CD4-positive, alpha-beta T cell treated with Interleukin-21 for 1 hour (primary cell): ENCODE data around the gene SLC25A51.
A peak's percentile ranks its signal among the peaks of the same experiment; 100 is the strongest.

Experiments
- DNase-seq: peaks from one replicate; pipeline ENCODE4 v3.0.0-alpha.2; 2020

Gene SLC25A51

DNA sequence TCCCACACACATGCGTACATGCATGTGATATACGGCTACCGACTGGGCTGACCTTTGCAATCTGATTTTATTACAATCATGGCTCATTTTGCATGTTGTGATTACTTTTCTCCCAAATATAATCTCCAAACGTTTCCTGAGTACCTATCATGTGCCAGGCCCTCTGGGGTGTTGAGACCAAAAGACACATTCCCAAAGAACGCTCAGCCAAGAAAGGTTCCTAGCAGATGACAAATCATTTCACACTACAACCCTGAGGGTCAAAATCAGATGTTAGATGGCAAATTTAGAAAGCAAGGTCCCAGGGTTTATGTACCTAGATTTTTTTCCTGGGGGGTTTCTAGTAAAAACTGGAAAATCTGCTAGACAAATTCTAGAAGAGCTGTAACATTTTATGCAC lies 32.4 kb upstream of the SLC25A51 start:
- no peak for DNase-seq

DNA sequence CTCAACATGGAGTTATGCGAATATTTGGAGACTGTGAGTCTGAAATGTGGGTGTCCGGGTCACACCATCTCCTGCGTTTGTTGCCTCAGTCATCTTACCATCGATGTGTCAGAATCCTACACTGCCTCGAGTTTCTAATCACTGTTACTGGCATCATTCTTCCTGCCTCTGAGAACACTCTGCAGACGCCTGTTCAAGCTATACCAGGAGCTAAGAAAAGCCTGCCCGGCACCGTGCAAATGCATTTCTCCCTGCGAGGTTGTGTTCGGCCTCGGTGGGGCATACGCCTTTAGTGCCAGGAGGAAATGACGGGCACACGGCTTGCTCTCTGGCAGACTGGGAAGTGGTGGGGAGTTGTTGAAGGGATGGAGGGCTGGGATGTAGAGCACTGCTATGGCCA lies 31.2 kb upstream of the SLC25A51 start:
- no peak for DNase-seq

DNA sequence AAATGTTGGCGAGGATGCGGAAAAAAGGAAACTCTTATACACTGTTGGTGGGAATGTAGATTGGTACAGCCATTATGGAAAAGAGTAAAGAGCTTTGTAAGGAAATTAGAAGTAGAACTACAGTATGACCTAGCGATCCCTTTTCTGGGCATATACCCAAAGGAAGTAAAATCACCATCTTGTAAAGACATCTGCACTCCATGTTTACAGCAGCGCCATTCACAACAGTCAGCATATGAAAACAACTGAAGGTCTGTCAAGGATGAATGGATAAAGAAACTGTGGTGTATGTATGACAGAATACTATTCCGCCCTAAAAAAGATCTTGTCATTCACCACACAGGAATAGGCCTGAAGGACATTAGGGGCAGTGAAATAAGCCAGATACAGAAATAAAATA lies 27.7 kb upstream of the SLC25A51 start:
- DNase-seq: no peak

DNA sequence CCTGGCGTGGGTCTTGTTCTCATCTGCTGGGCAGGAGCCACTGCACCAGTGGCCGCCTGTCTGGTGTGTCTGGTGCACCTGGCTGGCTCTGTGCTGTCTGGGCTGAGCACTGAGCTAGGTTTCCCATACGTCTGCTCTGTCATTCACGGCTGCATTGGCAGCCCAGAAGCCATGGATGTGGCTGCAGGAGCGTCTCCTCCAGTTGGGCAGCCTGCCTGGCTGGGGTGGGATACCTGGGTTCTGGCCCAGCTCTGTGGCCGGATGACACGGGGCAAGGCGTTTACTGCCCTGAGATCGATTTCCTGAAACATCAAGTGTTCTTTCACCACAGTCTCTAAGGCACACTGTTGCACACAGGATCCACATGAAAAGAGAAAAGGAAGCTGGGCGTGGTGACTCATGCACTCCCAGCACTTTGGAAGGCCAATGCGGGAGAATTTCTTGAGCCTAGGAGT lies 25.5 kb upstream of the SLC25A51 start:
- no peak for DNase-seq

DNA sequence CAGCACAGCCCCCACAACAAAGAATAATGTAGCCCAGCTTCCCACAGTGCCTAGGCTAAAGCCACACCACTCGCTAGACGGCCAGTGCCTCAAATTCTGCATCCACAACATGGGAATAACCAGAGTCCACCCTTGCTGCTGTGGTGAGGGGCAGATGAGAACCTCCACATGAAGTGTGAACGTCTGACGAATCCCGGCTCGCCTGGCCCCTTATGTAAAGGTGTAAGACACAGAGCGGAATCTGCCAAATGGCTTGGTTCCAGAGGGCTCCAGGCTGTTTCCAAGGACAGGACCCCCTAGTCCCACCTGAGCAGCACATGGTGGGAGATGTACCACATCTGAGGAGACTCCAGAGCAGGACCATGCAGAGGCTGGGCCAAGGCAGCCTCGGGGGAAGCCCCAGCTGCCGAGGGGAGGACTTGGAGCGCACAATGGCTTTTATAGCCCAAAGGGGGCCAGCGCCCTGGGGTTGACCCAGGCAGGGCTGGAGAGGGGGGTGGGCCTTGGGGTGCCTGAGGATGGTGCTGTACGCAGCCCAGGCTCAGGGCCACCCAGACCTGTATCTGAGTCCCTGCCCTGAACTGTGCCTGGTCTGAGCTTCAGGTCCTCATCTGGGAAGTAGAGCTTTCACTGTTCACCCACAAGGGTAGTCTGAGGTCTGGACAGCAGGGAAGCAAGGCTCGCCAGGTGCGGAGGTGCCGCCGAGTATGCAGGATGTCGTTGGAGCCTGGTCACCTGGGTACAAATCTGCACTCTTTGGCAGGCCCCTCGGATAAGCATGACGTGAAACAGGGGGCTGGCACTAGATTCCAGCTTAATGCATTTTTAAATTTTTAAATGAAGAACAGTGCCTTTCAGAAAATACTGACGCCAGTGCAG lies 24.9 kb upstream of the SLC25A51 start:
- DNase-seq: no peak

DNA sequence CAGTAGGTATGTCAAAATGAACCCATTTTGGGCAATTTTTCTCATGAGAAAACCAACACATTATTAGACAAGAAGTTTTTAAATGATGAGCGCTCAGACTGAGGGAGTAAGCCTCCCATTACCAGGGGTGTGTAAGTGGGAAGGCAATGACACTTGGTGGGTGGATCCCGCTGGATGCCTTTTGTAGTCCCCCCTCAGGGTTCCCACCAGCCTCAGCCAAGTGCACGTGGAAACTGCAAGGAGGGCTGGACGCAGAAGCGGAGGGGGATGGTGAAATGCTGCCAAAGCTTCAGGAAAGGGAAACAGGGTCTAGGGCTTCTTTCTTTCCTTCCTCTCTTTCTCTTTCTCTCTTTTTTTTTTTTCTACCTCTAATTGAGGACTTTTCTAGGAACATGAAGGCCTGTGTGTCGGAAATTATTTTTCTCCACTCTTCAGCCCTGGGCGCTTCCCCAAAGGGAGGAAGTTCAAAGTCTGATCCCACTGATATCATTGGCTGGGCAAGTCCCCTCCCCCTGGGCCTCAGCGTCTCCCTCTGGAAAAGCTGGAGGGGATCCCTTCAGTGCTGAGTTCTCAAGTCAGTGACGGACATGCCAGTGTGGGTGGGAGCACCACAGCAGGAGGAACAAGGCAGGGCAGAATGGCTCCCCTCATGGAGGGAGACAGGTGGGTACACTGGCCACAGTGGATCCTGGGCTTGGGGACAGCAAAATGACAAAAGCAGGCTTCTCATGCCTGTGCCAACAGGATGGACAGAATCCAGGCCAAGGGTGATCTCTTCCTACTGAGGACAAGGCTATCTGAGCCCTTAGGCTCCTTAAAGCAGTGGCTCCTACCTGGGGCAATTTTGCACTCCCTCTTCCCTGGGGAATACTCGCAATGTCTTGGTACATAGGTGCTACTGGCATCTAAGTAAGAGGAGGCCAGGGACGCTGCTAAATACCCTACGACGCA lies 23.9 kb upstream of the SLC25A51 start:
- DNase-seq: no peak

DNA sequence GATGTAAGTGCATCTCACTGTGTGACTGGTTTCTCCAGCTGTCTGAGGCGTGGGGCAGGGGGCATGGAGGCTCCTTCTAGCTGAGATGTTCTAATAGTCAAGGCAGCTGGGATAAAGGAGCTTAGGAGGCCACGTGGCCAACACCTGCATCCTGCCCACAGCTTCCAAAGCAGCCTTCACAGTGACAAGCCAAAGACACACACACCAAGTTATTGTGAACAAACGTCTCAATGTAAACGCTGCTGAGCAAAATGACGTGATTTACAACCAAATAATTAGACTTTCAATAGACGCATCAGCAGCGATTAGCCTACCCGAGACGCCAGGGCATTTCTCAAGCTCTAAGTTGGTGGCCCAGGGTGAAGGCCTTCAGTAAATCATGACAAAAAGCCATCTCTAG lies 23.2 kb upstream of the SLC25A51 start:
- DNase-seq: no peak

DNA sequence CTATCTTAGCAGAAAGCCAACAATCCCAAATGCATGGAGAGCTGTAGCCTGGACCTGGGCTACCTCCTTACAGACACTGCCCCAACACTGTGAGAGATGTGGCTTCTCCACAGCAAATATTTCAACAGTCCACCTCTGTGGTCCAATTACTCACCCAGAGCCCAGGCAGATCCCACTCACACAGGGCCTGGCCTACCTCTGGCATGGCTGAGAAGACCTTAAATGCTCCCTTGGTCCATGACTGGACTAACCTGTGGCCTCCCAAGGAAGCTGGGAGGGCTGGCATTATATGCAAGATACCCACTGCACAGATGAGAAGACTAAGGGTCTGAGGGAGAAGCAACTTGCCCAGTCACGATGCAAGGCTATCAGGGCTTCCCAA lies 22.8 kb upstream of the SLC25A51 start:
- DNase-seq: no peak

DNA sequence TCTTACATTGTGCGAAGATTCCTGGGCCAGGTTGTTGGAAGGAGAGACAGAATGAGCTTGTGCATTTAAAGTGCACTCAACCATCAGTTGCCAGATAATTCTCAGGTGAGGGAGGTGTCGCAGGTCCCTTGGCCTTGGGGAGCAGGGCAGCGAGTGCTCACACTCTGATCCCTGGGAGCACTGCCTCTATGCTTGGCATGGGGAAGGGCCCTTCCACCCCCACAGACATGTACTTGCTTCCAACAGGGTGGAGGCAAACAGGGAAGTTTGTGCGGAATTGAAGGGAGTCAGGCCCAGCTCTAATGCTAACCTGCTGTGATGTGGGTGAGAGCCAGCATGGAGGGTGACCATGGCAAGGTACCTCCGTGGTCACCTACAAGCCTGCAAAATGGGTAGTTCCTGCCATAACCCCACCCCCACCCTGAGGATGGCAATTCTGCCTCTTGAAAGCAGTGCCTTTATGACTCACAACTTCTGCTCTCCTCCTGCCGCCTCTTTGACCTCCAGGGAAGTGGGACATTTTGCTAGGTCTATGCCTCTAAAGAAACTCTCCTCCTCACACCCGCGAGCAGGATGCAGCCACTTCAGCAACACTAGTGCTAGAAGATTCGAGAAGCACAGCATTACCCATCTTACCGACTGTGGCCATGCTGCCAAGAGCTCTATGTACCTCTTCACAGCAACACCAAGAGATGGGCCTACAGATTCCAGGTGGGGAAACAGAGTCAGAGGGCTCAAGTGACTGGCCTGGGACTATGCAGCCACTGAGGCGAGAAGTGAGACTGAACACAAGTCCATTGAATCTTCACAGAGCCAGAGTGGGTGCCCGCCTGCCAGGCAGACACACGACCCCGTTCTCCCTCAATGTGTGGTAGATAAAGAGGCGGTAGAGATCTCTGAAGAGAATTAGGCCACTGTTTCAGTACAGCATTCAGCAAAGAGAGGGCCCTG lies 22.1 kb upstream of the SLC25A51 start:
- DNase-seq: no peak

DNA sequence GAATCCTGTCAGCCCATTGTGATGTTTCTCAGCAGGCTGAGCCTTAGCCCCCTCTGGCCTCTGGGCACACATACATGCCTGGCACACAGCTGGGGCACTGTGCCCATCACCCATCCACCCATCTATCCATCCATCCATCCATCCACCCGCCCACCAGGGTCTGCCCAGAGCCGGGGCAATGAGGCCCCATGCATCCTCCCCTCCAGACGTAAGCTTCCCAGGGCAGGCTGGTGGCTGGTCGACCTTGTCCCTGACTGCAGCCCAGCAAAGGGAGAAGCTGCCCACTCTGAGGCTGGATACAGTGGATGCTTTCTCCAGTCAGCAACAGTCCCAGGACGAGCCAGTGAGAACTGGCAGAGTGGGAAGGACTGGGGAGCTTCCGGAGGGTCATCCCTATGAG lies 21.1 kb upstream of the SLC25A51 start:
- DNase-seq: no peak

DNA sequence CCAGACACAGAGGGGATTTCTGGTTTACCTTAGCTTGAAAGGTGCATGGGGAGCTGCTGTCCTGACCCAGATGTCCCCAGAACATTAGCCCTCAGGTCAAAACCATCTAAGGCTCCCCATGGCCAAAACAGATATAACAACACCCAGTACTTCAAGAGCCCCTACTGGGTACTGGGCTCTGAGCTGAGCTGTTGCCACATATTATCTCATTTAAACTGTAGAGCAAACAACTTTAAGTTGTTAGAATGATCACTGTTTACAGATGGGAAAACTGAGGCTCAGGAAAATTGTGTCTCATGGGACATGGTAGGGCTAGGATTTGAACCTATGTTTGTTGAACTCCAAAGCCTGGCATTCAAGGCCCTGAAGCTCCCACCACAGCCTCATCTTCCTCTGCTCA lies 20.6 kb upstream of the SLC25A51 start:
- DNase-seq: no peak

DNA sequence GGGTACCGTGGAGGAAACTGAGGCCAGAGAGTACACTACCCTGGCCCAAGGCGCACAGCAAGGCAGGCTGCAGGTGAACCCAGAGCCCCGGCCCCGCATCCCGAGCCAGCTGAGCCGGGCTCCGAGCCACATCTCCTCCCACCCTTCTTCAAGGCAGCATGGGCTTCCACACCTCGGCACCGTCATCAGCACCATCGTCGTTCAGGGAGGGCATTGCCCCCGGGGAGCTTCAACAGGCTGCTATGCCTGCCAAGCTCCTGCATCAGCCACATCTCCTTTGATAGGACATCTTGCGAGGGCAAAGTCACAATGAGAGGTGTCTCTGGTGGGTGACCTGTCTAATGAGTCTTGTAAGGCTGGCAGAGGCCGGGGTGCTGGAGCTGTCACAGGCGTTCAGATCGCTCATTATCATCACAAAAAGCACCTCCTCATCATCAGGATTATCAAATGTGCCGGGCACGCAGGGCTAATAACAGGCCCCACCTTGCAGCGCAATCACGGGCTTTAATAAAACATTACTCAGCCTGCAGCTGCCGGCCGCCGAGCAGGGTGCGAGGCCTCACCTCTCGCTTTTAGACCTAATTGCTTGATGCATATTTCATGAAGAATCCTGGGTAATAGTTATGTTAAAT lies 20.0 kb upstream of the SLC25A51 start:
- no peak for DNase-seq

DNA sequence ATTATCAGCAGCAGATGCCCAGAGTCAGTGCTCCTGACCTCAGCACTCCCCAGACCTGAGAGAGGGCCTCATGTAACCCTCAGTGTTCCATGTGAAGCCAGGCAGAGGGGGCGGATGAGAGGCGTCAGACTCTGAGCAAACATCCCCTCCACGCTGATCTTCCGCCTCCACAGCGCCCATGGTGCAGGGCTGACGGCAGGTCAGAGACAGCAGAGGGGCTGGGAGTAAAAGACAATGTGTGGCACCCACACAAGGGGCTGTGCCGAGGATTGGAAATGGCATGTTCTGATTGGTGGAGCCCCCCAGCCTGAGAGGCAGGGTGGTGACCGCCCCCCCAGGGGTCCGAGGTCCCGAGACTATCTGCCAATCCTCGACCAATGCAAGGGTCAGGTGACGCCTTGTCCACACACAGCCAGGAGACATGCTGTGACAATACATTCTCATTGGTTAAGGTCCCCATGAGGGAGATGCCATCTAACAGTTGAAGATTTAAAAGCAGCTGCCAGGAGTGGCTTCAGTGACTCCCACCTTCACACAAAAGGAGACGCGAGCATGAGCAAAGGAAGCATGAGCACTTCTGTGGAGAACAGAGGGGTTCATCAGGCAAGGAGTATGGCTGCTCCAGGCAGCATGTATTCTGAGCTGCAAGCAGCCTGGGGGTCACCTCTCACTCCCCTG lies 19.3 kb upstream of the SLC25A51 start:
- no peak for DNase-seq

DNA sequence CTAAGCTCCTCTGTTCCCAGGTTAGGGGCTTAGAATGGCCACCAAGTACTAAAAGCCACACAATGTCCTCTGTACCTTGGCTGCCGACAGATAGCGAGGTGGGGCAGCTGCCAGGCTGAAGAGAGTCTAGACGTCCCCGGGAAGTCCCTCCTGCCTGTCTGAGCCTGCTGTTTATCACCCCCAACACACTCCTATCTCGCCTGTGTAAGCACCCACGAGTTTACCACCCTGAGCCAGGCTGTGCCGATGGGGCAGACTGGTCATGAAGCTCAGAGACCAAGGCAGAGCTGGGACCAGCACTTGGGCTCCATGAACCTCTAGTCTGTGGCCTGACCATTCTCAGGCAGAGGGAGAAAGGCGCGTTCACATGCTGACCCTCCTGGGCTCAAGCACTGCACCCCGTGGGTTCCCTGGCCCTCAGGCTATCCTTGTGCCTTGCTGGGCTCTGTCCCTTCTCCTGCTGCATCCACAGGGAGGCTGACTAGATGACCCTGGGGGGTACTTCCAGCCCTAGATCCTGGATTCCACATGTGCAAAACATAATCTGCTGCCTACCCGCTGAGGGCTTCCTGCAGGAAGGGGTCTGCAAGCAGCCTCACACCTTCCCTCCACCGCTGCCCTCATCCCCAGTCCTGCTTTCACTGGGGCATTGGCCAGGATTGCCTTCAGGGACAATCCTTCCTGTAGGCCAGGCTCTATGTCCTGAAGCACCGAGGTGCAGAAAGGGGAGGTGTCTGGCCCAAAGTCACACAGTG lies 18.6 kb upstream of the SLC25A51 start:
- no peak for DNase-seq

DNA sequence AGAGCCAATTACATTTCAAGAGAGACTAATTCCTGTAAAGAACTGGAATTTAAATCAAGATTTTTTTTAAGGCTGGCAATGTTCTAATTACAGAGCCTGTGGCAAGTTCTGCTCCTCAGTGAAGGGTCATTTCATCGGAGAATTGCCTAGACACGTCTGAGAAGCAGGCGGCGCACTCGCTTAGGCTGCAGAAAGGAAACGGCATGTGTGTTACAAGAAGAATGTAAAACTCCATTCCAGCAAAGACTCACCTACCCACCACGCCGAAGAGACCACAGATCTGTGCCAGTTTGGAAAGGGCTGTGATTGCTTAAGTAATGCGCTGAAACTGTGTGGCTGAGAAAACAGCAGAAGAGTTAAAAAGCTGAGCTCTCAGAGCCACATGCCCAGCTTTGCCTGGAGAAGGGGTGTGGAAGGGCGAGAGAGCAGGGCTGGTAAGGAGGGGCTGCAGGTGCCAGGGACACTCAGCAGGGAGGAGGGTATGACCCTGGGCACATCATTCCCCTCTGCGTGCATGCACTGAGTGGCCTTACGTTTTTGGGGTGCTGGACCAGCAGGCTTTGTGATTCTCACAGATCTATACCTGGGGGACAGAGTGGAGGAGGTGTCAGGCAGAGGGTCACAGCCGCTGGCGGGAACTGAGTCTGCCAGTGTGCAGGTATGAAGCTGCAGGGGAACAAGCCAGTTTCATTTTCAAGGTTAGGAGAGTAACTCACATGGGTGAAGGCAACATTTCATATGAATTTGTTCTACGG lies 17.8 kb upstream of the SLC25A51 start:
- no peak for DNase-seq

DNA sequence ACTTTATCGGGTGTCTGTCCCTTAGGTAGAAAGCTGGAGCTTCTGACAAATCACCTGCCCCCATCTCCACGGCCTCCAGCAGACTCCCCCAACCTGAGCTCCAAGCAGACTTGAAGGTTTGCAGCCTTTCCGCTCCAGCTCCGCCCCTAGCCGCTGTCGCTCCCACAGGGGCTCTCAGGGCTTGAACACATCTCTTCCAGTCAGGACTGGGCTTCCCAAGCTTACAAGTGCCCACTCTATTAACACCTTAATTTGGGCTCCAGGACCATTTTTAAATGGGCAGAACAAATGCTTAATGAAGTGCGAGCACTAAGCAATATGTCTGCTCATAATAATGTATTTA lies 17.2 kb upstream of the SLC25A51 start:
- DNase-seq: no peak

DNA sequence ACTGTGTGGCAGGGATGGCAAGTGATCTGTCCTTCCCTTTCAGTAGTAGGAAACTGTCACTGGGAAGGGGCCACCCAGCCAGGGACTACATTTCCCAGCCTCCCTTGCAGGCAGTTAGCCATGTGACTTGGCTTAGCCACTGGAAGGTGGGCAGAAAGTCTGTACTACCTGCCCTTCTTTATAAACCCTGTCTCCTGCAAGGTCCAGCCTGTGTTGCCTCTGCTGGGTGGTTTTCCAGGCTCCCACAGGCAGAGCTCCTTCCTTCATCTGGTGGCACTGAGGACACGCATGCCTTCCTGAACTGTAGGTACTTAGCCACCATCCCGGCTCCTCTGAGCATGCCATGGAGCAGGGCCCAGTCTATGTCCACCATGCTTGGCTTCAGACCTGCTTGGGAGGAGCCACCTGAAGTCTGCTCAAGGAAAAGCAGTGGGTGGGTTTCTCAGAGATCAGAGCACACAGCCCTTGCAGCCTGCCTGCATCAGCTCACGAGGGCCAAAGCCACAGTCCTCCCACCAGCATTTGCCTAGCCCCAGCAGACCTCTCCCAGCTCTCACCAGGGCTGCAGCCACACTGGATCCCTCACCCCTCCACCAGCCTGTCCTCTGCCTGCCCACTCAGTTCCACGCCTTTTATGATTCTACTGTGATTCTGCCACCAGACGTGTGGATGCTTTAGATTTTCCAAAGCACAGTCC lies 16.7 kb upstream of the SLC25A51 start:
- peak; percentile 8 for DNase-seq

DNA sequence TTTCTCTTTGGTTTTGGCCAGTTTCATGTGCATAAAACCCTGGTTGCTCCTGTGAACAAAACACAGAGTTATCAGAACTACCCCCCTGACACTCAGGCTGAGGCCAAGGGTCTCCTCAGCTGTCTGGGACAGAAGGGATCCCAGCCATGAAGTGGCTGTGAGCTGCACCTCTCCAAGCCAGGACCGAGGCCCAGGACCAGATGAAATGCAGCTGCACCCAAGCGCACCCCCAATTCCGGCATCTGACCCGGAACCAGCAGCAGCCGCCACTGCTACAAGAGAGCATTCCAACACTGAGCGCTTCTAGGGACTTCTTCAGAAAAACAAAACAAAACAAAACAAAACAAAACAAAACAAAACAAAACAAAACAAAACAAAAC lies 16.0 kb upstream of the SLC25A51 start:
- no peak for DNase-seq

DNA sequence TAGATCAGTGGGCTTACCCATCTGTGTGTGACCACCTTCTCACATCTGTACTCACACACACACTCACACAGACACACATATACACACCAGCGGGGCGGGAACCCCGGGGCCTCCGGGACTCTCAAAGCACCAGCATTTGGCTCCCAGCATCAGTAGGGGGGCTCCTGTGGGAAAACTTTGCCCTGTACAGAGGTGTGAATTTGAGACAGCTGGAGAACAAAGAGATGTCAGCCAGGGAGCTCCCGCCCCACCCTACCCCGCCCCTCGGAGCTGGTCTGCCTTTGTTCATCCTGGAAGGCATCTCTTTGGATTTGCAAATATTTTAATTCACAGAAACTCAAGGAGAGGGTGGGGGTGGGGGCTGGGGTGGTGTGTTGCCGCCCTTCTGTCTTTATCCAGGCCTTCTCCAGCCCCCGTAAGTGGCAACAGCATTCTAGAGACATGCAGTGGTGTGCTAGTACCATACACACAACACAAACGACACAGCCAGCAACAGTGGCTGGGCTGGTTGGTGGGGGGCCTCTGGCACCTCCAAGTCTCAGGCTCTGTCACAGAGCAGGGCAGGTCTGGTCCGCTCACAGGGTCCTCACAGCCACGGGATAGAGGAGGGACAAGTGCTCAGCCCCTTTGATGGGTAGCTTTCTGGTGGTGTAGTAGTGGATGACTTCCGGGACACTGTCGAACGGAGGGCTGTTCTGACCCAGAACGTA lies 15.5 kb upstream of the SLC25A51 start:
- DNase-seq: no peak
